GM18508 (cell line): ENCODE results near the gene PHAX.
"Not testable (repeated sequence)": the region's sequence is repeated elsewhere in the genome, so short reads cannot be mapped to it uniquely, and the experiment has no call there.

Source experiments
- ATAC-seq: cut with Tn5 transposase; IDR thresholded peaks from one replicate; pipeline ENCODE4 v1.9.1; 2021; ENCODE audit warnings: moderate number of reproducible peaks; ENCODE audit not compliant: insufficient read depth, unreplicated experiment

Gene PHAX

GRCh38 chr5:126600631-126601511, at the start of gene PHAX:
Gene PHAX, plus strand, starts transcription at chr5:126600947. Its CDS starts 16 bp downstream, at chr5:126600963.
- ATAC-seq: peak; percentile 69

- no peak for ATAC-seq
Observed at GRCh38 chr5:126552614-126553013, 48.1 kb upstream of the PHAX start.

- not testable (repeated sequence) for ATAC-seq
Observed at GRCh38 chr5:126555101-126555500, 45.6 kb upstream of the PHAX start.

GRCh38 chr5:126561908-126562307, 38.8 kb upstream of the PHAX start:
- ATAC-seq: no peak

GRCh38 chr5:126562823-126563222, 37.9 kb upstream of the PHAX start:
- peak; percentile 96 for ATAC-seq

GRCh38 chr5:126568206-126568755, 32.5 kb upstream of the PHAX start:
- no peak for ATAC-seq

- ATAC-seq: no peak
Observed at GRCh38 chr5:126575644-126576043, 25.1 kb upstream of the PHAX start.

- ATAC-seq: no peak
Observed at GRCh38 chr5:126576974-126577373, 23.8 kb upstream of the PHAX start.

GRCh38 chr5:126577415-126577814, 23.3 kb upstream of the PHAX start:
- ATAC-seq: no peak

- ATAC-seq: no peak
Observed at GRCh38 chr5:126579716-126580115, 21.0 kb upstream of the PHAX start.

GRCh38 chr5:126583761-126584160, 17.0 kb upstream of the PHAX start:
- ATAC-seq: no peak

- ATAC-seq: no peak
Observed at GRCh38 chr5:126587551-126588390, 13.0 kb upstream of the PHAX start.

- ATAC-seq: no peak
Observed at GRCh38 chr5:126589536-126590297, 11.0 kb upstream of the PHAX start.

GRCh38 chr5:126591549-126591948, 9.2 kb upstream of the PHAX start:
- no peak for ATAC-seq

GRCh38 chr5:126594748-126595485, 5.8 kb upstream of the PHAX start, which contains the start of gene ALDH7A1:
Gene ALDH7A1, minus strand, starts transcription at chr5:126595219. Its CDS starts 21 bp downstream, at chr5:126595198.
- ATAC-seq: no peak

GRCh38 chr5:126595486-126596083, 5.2 kb upstream of the PHAX start:
- ATAC-seq: no peak

- no peak for ATAC-seq
Observed at GRCh38 chr5:126597156-126597555, 3.6 kb upstream of the PHAX start.

- no peak for ATAC-seq
Observed at GRCh38 chr5:126599499-126599898, 1.2 kb upstream of the PHAX start.
